ENCODE measurements around the gene DLG2.

Gene DLG2

GRCh38 chr11:85171648-85172257, 455.4 kb downstream of the DLG2 start:
- in situ Hi-C loops (cut with MboI; ENCODE audit: low sequenced_read_pairs, unreplicated experiment) = no loop called here
- no peak for DNase-seq (ENCODE audit: low spot score)
- TF ChIP-seq, protein P1, sequence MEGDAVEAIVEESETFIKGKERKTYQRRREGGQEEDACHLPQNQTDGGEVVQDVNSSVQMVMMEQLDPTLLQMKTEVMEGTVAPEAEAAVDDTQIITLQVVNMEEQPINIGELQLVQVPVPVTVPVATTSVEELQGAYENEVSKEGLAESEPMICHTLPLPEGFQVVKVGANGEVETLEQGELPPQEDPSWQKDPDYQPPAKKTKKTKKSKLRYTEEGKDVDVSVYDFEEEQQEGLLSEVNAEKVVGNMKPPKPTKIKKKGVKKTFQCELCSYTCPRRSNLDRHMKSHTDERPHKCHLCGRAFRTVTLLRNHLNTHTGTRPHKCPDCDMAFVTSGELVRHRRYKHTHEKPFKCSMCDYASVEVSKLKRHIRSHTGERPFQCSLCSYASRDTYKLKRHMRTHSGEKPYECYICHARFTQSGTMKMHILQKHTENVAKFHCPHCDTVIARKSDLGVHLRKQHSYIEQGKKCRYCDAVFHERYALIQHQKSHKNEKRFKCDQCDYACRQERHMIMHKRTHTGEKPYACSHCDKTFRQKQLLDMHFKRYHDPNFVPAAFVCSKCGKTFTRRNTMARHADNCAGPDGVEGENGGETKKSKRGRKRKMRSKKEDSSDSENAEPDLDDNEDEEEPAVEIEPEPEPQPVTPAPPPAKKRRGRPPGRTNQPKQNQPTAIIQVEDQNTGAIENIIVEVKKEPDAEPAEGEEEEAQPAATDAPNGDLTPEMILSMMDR (IDR thresholded peaks at IDR 0.05; ENCODE audit: borderline replicate concordance, control extremely low read depth, extremely low read depth, insufficient read depth, missing control alignments) = no peak

DNA sequence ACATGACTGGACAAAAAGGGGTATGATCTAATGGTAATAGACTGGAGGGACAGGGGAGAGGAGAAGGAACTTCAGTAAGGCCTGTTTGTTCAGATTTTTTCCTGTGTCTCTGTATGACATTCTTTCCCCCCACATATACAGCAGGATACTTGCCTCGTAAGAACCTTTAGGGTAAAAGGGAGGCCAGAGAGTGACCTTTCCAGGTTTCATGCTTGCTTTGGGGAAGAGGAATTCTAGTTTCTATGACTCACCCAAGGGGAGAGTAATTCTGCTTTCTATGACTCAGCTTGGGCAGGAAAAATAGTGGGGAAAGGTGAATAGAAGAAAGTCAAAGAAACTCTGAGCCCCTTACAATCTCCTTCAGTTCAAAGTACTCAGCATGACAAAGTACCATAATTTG, 457.0 kb downstream of the DLG2 start:
- DNase-seq (ENCODE audit: low spot score) = no peak
- in situ Hi-C loops (cut with MboI; ENCODE audit: low sequenced_read_pairs, unreplicated experiment) = no loop called here
- TF ChIP-seq, protein P1 (IDR thresholded peaks at IDR 0.05; ENCODE audit: borderline replicate concordance, control extremely low read depth, extremely low read depth, insufficient read depth, missing control alignments) = no peak

DNA sequence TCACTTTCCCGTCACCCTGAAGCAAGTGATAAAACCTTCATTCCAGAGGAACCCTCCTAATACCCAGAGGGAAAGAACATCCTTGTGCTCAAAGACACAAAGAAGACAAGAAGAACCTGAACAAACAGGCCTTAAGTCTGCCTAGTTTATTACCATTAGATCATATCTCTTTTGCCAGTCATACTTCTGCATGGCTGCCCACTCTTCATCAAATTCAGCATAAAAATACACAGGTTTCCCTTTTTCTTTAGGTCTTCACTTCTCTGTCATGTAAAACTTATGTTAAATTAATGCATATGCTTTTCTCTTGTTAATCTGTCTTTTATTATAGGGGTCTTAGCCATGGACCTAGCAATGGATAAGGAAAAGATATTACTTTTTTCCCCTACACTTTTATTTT, 459.7 kb downstream of the DLG2 start:
- TF ChIP-seq, protein P1 (IDR thresholded peaks at IDR 0.05; ENCODE audit: borderline replicate concordance, control extremely low read depth, extremely low read depth, insufficient read depth, missing control alignments) = no peak
- DNase-seq (ENCODE audit: low spot score) = no peak
- in situ Hi-C loops (cut with MboI; ENCODE audit: low sequenced_read_pairs, unreplicated experiment) = no loop called here

GRCh38 chr11:85167038-85167437, 460.1 kb downstream of the DLG2 start:
- DNase-seq (ENCODE audit: low spot score) = no peak
- in situ Hi-C loops (cut with MboI; ENCODE audit: low sequenced_read_pairs, unreplicated experiment) = no loop called here
- TF ChIP-seq, protein P1 (IDR thresholded peaks at IDR 0.05; ENCODE audit: borderline replicate concordance, control extremely low read depth, extremely low read depth, insufficient read depth, missing control alignments) = no peak

GRCh38 chr11:85165819-85166218, 461.3 kb downstream of the DLG2 start:
- DNase-seq (ENCODE audit: low spot score) = no peak
- TF ChIP-seq, protein P1 (IDR thresholded peaks at IDR 0.05; ENCODE audit: borderline replicate concordance, control extremely low read depth, extremely low read depth, insufficient read depth, missing control alignments) = no peak
- in situ Hi-C loops (cut with MboI; ENCODE audit: low sequenced_read_pairs, unreplicated experiment) = no loop called here

DNA sequence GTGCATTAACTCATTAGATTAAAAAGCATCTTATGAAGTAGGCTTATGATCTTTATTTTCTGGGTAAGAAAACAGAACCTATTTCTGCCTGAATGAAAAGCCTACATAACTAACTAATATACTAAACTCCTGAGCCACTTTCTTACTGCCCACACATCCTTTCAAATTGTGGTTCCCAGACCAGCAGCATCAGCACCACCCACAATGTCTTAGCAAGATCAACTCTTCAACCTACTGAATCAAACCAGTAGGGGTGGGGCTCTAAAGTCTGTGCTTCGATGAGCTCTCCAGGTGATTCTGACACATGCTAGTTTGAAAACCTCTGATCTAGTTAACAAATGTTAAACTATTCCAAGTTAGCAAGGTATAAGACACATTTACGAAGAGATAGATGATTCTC, 462.4 kb downstream of the DLG2 start:
- in situ Hi-C loops (cut with MboI; ENCODE audit: low sequenced_read_pairs, unreplicated experiment) = no loop called here
- TF ChIP-seq, protein P1 (IDR thresholded peaks at IDR 0.05; ENCODE audit: borderline replicate concordance, control extremely low read depth, extremely low read depth, insufficient read depth, missing control alignments) = no peak
- no peak for DNase-seq (ENCODE audit: low spot score)
